HG02678 (cell line): ENCODE data around the gene ANKAR.
A peak's percentile ranks its signal among the peaks of the same experiment; 100 is the strongest.
"Not testable (repeated sequence)": the region's sequence is repeated elsewhere in the genome, so short reads cannot be mapped to it uniquely, and the experiment has no call there.

ENCODE experiments used
- ATAC-seq: cut with Tn5 transposase; IDR thresholded peaks from one replicate; pipeline ENCODE4 v1.9.1; 2021; ENCODE audit warnings: mild to moderate bottlenecking, moderate library complexity; ENCODE audit not compliant: unreplicated experiment

ANKAR gene

DNA sequence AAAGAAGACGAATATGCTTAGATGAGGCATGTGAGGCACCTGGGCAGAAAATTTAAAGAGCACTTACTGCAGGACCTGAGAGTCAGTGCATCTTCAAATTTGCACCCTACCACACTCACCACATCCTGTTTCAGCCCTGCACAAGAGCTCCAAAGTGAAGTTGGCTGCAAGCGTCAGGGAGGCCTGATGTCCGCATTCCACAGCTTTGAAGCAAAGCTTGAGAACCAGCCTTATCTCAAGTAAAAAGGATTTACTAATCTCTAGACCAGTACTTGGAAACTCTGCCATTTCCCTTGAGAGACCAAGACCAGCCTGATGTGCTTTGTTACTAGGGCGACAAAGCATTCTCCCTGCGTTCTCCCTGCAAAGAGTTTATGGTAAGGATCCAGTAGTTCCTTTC is 16.6 kb upstream of the ANKAR start:
- ATAC-seq = peak; percentile 47

DNA sequence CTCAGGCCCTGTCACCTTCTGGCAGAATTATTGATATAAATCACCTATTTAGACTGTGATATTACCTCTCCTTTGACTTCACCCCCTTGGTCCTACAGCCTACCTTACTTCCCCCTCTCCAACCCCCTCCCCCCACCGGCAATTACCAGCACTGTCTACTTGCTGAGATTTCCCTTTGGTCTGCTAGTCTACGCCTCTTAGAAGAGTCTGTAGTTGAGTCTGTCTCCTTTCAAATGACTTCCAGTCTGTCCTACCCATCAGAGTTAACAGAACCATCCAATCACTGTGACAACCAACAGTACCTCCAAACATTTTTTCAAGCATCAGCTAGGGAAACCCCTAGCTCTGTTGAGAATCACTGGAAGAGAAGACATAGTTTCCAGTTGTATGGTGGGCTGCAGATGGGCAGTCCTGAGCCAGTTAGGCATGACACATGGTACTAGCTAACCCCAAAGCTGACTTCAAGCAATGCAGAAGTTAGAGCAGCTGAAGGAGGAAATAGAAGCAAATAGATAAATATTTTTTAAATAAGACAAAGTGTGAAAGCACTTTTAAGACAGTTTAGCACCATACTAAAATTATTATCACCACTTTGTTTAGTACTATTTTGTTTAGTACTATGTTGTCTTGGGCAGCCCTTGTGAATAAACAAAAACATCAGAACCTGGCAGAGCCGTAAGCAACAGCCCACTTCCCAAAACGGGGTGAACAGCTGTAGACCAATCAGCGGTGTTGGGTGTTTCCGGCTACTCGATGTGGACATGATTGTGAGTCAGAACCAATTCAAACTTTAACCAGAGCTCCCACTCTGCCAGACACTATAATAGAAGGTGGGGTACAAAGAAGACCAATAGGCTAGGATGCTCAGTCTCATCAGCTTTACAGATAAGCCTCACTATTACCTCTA is 15.9 kb upstream of the ANKAR start:
- no peak for ATAC-seq

DNA sequence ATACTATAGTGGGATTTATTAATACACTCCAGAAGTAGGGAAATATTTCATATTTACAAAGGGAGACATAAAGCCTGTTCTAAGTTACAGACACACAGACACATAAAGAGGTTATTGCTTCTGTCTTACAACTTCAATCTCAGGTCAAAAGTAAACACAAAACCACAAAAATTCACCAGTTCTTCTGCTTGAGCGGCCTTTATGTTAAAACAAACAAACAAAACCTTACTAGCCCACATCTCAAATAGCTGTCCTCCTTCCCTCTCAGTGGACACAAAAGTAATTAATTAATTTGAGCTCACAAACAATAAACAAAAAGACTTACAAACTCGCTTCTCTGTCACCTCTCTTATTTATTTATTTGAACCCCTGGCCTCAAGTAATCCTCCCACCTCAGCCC is 14.7 kb upstream of the ANKAR start:
- ATAC-seq = no peak

DNA sequence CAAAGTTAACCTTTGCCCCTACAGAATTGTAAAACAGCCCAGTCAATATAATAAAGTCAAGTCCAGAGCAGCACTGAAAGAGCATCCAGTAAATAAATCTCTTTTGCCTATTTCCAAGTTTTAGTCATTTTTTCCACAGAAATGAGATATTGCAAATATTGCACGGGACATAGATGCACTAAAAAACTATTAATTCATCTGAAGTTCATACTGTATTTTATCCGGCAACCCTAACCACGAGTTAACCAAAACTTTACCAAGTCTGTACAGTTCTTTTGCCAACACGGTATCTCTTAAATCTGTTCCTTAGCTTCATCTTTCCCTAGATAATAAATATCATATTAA is 13.7 kb upstream of the ANKAR start:
- ATAC-seq = no peak

DNA sequence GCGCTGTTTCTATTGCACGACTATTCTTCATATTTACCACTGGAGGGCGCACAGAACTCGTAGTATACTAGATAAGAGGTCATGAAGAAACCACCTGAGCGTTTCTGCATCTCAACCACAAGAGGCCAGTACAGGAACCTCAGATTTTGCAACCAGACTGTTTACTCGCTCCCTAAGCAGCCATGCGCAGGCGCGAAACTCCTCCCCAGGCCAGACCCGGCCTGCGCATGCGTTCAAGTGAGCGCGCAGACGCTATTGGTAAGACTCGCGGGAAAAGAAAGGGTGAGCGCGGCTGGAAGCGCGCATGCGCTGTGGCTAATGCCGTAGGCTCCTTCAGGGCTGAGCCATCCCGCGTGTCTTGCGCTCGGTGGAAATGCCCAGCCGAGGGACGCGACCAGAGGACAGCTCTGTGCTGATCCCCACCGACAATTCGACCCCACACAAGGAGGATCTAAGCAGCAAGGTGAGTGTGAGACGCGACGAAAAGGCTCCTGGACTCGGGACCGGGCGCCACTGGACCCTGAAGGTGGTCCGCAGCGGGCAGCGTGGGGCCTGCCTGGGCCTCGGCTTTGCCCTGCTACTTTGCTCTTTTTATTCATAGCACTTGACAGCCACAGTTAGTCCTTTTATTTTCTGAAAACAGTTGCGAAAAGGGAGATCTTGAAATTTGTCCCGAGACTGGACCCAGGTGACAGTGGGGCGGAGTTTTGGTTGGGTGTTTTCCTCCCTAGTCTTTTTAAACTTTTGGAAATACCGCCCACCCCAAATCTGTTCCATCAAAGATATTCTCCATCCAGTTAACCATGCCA is 13.1 kb upstream of the ANKAR start, which contains the start of gene ASNSD1:
Gene ASNSD1, plus strand, starts transcription at position 312 of the 809 bp plus-strand sequence. CDS start 4,674 bp downstream, outside the sequence.
- ATAC-seq = peak; percentile 94

DNA sequence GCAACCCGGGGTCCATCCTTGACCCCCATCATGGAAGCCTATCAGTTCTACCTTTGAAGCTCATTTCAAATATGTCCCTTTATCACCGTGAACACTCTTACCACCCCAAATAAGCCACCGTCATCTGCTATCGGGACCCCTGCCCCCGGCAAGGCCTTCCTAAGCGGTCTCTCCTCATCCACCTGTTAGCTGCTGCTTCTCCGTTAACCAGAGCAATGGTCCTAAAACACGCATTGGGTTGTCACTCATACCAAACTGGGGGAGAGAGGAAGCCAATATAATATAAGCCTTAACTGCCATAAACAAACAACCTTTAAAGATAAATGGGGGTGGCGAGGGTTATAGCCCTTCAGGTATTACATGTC is 12.5 kb upstream of the ANKAR start:
- no peak for ATAC-seq

DNA sequence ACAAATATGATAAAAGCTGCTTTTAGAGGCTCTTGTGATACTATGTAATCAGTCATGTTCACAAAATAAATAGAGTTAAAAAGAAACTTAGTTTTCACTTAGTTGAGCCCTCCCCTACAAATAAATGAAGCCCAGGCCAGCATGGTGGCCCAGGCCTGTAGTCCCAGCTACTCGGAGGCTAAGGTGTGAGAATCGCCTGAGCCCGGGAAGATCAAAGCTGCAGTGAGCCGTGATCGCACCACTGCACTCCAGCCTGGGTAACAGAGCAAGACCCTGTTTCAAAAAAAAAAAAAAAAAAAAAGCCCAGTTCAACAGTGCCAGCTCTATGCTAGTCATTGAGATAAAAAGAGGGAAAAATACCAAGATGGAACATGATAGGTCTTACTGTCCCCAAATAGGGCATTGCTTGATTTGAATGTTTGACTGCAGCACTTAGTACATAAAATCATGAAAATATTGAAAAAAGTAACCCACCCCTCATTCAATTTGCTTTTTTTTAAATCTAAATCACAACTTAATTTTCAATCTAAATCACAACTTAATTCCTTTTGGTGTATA is 11.7 kb upstream of the ANKAR start:
- ATAC-seq = no peak

DNA sequence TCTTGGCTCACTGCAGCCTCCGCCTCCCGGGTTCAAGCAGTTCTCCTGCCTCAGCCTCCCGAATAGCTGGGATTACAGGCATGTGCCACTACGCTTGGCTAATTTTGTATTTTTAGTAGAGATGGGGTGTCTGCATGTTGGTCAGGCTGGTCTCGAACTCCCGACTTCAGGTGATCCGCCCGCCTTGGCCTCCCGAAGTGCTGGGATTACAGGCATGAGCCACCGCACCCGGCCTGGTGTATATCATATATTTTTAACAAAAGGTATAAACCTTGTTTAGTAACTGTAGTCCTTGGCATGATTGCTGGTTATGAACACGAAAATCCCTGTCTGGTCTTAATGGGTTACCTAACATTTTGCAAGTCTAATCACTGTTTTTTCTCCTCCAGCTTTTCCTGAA is 11.2 kb upstream of the ANKAR start:
- not testable (repeated sequence) for ATAC-seq

DNA sequence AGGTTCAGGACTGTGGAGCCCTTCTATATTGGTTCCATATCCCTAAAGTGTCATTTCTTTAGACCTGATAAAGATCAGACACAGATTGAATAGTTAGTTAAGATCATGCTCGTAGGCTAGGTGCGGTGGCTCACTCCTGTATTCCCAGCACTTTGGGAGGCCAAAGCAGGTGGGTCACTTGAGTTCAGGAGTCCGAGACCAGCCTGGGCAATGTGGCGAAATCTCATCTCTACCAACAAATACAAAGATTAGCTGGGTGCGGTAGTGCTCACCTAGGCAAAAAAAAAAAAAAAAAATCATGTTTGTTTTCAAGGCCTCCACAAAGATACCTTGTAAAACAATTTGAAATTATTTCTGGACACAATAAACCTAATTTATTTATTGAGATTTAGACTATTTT is 4.6 kb upstream of the ANKAR start:
- ATAC-seq = no peak

DNA sequence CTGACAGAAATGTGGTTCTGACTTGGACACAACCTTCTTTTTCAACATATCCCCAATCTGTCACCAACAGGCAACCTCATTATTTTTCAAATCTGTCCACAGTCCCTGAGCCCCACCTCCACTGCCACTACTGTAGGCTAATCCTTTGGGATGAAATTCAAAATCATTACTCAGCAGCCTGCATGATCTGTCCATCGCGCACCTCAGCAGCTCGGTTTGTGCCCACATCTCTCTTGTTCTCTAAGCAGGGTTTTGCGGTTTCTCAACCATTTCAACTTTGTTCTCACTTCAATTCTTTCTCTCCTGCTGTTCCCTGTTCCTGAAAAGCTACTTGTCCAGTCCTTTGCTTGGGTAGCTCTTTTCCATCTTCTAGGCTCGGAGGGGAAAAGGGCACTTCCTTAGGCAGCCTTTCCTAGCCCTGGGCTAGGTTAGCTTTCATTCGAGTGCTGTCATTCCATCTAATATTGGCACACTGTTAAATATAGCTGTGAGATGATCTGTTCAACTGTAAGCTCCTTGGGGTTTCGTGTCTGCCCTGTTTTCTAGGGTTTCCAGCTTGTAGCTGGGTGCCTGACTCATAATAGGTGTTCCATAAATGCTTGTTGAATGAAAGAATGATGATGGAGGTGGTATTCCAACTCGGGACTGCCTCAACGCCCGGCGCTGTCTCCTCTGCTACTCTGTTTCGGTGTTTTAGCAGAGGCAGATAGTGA is 653 bp upstream of the ANKAR start:
- ATAC-seq = no peak

DNA sequence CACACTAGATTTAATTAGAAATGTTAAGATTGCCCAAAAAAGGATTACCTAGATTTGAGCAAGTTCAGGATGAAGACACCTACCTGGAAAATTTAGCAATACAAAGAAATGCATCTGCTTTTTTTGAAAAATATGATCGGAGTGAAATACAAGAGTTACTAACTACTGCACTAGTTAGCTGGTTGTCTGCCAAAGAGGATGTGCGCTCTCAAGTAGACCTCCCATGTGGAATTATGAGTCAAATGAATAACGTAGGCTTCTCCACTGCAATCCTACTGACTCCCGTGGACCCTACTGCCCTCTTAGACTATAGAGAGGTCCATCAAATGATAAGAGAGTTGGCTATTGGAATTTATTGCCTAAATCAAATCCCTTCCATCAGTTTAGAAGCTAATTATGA is 2.0 kb downstream of the ANKAR start:
- ATAC-seq = no peak

DNA sequence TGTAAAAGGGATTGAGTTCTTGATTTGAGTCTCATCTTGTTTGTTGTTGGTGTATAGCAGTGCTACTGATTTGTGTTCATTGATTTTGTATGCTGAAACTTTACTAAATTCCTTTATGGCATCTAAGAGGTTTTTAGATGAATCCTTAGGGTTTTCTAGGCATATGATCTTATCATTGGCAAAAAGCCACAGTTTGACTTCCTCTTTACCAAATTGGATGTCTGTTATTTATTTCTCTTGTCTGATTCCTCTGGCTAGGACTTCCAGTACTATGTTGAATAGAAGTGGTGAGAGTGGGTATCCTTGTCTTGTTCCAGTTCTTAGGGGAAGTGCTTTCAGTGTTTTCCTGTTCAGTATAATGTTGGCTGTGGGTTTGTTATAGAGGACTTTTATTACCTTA is 4.8 kb downstream of the ANKAR start:
- ATAC-seq = no peak

DNA sequence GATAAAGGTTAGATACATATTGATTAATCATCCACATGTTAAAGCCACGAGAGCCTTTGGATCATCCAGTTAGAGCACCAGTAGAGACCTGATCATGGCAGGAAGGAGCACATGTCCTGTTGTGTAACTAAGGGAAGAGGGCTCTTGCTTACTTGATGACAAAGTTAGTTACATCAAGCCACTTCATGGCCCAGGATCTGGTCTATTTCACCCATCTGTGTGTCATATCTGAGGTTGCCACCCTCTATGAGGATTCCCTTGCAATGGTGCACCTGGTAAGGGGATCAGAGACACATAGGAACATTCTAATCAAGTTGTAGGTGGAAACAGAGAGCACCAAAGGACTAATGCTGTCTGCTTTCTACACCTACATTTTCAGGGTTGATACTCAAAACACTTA is 6.7 kb downstream of the ANKAR start:
- no peak for ATAC-seq

DNA sequence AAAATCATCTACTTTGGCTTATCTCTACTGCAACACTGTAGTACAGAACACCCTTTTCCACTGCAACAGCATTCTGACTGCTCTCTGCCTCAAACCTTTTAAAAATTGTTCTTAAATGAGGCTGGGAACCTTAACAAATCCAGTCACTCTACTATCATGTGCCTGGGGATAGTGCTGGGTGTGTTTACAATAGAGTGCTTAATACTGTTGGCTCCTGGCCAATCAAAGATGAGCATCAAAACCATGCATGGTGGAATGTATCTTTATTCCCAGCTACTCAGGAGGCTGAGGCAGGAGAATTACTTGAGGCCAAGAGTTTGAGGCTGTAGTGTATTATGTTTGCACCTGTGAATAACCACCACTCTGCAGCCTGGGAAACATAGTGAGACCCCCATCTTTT is 7.4 kb downstream of the ANKAR start:
- ATAC-seq = no peak

DNA sequence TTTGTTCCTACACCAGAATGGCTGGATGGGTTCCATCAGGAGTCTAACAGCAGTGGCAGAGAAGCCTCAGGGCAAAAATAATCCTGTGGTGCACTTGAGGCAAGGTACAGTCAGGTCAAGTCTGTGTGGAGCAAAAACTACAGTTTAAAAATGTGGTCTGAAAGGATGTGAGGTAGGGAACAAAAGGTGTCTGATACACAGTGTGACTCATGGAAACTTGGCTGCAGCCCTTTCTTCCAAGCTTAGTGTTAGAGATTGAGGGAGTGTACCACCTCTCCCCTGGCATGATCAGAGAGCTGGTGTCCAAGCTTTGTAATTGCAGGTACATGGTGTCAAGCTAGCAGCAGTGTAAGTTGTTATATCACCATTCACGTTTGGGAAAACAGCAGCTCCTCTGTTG is 8.9 kb downstream of the ANKAR start:
- no peak for ATAC-seq

DNA sequence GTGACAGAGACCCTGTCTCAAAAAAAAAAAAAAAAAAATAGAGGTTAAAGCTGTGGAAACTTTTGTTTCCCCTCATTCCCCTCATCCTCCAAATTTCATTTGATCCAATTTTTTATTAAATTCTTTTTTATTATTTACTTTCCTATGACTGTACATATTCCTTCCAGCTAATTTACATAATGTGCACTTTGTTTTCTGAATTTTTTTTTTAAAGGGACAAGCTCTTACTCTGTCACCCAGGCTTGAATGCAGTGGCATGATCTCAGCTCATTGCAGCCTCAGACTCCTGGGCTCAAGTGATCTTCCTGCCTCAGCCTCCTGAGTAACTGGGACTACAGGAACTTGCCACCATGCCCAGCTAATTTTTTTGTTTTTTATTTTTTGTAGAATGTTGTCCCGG is 10.3 kb downstream of the ANKAR start:
- ATAC-seq = no peak

DNA sequence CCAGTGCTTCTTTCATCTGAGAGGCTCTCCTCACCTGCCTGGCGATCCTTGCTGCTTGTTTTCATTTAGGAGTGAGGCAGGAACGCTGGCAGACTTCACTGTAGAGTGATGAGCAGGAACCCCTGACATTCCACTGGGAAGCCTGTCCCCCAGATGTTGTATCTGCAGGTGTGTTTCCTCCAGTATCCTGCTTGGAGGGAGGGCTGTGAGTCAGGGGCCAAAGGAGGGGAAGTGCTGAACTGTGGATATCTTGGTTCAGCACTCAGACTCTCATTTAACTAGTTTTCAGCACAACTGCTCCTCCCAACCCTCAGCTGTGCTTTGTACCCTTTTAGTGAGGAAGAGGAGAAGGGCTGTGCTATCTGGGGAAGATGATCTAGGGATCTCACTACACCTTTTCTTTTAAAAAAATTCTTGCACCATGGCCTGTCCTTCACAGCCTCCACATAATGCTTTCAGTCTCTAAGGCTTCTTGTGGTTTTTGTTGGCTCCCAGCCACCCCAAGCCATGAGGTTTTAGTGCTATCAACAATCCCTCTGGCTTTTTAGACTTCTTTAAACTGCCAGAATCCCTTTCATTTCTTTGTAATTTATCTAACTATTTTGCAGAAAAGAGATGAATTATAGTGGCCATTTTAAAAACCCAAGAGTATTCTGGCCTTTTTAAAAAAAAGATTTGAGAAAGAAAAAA is 11.2 kb downstream of the ANKAR start:
- peak; percentile 68 for ATAC-seq

DNA sequence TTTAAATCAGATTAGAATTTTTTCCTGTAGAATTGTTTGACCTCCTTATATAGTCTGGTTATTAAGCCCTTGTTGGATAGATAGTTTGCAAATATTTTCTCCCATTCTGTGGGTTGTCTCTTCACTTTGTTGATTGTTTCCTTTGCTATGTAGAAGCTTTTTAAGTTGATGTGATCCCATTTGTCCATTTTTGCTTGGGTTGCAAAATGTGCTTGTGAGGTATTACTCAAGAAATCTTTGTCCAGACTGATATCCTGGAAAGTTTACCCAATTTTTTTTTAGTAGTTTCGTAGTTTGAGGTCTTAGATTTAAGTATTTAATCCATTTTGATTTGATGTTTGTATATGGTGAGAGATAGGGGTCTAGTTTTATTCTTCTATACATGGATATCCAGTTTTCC is 13.3 kb downstream of the ANKAR start:
- ATAC-seq = not testable (repeated sequence)

DNA sequence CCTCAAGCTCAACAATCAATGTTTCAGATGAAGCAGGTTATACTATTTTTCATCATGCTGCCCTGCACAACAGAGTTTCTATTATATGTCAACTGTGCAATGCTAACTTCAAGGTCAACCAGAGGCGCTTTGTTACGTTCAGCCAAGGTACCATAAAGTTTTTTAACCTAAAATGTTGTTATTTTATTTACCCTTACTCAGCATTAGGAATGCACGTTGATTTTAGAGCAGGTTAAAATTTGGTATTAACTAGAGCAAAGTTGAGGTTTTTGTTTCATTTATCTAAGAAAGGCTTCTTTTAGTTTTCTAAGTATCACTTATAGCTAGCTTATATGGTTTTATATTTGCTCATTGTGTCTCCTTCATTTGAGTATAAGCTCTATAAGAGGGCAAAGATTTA is 21.8 kb downstream of the ANKAR start:
- no peak for ATAC-seq

DNA sequence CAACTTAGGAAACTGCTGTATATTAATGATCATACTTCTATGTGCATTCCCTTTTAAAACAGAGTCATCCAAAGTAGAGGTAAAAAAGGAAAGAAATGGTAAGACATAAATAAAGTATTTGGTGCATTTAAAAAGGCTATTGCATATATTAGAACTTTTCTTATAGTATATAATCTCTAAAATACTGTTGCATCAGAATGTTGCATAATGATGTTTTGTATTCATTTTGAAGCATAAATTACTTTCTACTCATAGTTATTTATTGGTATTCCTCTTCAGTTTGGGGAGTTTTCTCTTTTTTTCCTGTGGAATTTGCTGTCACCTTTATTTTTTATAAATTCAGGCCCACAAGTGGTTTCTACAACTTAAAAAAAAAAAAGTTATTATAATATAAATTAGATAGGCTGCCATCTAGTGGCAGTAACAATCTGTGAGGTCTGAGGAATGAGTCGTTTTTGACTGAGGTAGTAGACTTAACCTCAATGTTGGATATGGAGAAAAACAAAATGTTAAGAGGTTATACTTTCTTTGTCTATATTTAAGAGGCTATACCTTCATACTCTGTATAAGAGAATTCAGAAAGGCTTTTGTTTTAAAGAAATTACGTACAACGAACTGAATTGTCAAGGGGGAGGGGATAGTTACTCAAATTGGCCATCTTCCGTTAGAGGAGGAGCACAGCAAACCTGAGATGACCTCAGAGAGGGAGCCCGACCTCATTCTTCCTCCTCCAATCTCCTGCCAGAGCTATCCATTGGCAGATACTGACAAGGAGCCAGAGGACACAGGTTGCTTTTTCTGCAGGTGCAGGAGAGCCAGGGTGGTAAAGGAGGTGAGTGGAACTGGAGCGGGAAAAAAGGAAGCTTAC is 23.8 kb downstream of the ANKAR start:
- ATAC-seq = peak; percentile 44
